MV-4-11 (cell line): ENCODE measurements around the gene IL1R1.
A peak's percentile ranks its signal among the peaks of the same experiment; 100 is the strongest.

Experiments used
- DNase-seq: peaks from one replicate; lab custom pipeline; 2025; lab: John Stamatoyannopoulos, UW

Gene IL1R1

DNA sequence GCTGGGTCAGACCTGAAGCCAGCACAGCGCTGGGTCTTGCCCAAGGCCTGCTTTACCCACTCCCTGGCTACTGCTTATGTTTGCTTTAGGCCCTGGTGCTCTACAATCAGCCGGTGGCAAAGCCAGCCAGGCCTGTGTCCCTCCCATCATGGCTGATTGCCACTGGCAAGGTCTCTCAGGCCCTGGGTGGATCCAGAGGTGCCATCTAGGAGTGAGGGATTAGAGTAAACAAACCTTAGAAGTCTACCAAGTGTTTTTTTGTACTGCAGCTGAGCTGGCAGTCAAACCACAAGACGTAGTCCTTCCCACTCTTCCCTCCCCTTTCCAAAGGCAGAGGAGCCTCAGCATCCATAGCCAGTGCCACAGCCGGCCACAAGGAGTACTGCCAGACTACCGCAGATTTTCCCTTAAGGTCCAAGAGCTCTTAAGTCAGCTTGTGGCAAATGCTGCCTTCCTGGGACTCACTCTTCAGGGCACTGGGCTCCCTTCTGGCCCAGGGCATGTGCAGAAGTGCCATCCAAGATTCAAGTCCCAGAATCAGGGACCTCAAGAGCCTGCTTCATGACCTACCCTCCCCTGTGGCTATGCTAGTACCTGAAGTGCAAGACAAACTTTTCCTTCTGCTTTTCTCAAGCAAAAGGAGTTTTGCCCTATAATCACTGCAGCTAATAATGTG is 64.3 kb downstream of the IL1R1 start:
- no peak for DNase-seq

DNA sequence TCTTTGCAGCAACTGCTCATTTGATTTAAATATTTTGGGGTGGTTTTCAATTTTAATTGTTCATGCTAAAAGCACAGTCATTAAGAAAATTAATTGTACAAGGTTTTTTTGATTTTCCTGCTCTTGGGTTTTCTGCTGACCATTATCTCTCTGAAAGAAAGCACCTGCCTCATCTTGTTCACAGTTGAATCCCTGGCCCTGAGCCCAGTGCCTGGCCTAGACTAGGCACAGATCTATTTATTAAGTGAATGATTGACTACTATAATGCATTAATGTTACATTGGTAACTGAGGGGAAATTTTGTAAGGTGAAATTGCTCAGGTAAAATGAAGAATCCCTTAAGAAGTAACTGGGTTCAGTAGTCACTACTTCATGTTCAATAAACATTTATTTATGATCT is 66.2 kb downstream of the IL1R1 start:
- DNase-seq = no peak

DNA sequence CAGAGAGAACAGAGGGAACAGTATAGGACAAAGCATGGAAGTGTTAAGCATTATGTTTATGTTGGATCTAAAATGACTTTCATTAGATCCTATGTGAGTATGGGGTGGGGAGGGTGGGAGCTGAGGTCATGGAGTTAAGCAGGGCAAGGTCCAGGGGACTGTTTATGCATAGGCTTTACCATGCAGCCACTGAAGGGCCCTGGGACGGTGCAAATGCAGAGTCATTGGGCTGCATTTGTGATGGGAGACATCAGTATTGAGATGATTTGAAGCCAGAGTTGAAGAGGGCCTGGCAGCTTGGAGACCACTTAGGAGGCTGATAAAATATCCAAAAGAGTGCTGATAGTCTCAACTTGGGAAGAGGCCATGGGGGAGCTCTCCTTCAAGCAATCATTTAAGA is 66.9 kb downstream of the IL1R1 start:
- no peak for DNase-seq

DNA sequence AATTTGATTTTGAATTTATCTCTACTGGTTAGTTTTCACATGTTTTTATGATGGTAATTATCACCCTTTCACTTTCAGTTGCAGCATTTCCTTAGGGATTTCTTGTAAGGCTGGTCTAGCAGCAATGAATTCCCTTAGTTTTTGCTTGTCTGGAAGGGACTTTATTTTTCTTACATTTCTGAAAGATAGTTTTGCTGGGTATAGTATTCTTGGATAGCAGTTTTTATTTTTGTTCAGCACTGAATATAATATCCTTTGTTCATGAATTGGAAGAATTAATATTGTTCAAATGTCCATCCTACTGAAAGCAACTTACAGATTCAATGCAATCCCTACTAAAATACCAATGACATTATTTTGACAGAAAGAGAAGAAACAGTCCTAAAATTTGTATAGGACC is 74.5 kb downstream of the IL1R1 start:
- DNase-seq = no peak

DNA sequence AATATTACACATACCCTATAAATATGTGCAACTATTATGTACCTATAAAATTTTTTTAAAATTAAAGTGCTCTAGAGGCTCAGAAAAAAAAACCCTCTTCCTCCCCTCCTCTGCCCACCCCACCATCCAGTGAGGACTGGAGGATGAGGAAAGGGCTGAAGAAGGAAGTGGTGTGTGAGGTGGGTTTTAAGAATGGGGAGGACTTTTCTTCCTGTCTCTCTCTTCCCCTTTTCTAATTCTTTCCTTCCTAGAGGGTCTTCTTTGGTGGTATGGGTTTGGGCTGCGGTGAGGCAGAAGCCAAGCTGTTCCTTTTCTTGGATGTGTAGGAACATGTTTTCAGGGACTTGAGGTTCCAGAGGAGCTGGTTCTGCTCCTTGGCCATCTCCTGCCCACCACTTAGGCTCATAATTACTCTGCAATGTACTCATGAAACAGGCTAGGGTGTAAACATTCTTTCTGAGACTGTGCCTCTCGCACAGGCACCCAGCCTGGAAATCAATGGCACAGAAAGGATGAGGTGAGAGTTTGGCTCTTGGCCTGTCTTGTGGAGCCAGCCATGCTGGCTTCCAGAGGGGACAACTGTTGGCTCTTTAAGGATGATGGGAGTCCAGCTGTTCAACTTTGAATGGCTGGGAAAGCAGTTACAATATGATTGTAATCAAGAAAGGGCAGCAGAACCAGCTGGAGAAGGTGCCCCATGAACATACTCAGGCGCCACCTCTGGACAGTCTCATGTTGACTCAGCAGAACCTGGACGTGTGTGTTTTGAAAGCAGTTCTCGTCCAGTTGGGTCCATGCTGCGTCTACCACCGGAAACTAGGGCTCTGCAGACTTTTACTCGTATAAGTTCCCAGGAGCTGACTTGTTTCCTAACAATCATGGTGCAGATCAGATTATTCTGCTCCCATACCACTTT is 82.5 kb downstream of the IL1R1 start:
- DNase-seq = peak; percentile 78

DNA sequence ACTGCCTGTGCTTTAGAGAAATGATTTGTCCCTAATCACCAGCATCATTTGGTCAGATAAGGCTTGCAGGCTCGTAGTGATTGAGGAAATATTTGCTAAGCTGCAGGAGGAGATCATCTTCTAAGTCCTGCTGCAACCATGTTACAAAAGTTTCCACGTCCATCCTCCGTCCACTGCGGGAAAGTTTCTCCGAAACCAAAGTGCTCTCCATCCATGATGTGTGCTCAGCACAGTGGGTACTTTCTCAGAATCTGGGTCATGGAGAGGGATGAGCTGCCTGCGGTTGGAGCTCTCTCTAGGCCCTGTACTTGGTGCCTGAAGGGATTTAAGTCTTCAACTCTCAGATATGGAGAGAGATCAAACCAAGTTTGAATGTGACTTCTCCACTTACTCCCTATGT is 83.6 kb downstream of the IL1R1 start:
- DNase-seq = no peak

DNA sequence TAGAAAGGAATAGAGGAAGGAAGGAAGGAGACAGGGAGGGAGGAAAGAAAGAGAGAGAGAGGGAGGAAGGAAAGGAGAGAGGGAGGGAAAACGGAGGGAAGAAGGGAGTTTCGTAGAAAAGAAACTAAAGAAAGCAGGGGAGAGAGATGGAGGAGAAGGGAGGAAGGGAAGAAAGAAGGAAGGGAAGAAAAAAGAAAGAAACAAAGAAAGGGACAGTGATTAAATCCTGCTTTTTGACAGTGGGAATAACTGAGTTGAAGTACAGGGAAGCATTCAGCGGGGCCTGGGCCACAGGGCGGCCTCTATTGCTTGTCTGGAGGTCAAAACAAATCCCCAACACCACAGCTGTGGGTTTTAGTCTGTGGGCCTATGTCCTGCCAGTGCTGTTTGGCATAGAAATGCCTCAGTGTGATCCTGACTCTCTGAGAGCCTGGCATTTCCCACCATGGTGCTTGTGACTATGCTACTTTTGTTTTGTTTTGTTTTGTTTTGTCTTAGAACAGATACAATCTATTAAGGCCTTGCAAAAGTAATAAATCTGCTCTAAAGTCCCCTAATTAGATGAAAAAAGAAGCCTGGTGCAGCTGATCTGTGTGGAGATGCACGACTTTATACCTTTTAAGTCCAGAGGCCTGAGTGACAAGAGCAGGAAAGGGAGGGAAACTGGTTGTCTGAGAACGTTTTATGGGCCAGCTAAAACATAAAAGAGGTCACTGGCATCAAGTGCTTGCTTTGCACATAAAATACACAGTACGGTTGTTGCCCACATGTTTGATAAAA is 84.3 kb downstream of the IL1R1 start:
- no peak for DNase-seq

DNA sequence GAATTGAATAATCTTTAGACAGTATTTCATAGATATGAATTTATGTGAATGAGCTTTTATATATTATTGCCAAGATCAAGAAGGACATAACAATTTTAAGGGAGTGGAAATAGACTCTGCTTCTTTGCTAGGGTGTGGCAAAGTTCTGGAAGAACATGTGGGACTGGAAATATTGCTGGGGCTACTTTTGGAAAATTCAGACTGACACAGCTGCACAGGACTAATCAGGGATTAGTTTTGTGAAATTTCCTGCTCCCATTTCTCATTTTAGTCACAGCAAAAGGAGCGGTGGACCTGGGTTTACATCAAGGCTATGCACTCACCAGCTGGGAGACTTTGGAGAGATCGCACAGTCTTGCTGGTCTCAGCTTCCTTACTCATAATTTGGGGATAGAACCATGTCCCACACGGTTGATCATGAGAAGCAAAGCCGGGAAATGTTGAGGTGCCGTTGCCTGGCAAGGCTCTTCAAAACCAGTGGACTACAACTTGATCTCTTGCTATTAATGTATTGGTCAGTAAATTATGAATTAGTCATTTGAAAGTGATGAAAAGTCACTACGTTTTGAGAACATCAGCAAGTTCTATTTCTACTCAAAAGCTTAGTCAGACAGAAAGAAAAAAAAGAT is 86.7 kb downstream of the IL1R1 start:
- no peak for DNase-seq
